ENCODE data around the gene RPTOR.

RPTOR gene

GRCh38 chr17:80878876-80879722, 334.5 kb downstream of the RPTOR start:
- DNase-seq (ENCODE audit: low spot score) = no peak

- no peak for DNase-seq (ENCODE audit: low spot score)
Observed at GRCh38 chr17:80879723-80880647, 335.3 kb downstream of the RPTOR start.

GRCh38 chr17:80880648-80880985, 336.0 kb downstream of the RPTOR start:
- no peak for DNase-seq (ENCODE audit: low spot score)

DNA sequence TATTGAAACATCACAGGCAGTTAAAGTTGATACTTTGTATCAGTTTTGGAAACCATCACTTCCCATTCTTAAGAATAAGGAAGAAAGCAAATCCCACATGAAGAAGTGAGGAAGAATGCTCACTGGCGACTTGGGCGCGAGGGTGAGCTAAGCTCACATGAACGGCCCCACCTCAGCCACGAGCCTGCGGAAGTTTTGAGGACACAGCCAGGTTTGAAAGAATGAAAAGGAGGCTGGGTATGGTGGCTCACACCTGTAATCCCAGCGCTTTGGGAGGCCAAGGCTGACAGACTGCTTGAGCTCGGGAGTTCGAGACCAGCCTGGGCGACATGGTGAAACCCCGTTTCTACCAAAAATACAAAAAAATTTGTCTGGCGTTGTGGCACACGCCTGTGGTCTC, 336.7 kb downstream of the RPTOR start:
- DNase-seq (ENCODE audit: low spot score) = no peak

- no peak for DNase-seq (ENCODE audit: low spot score)
Observed at GRCh38 chr17:80882323-80882722, 337.7 kb downstream of the RPTOR start.

GRCh38 chr17:80882926-80883685, 338.5 kb downstream of the RPTOR start:
- no peak for DNase-seq (ENCODE audit: low spot score)

DNA sequence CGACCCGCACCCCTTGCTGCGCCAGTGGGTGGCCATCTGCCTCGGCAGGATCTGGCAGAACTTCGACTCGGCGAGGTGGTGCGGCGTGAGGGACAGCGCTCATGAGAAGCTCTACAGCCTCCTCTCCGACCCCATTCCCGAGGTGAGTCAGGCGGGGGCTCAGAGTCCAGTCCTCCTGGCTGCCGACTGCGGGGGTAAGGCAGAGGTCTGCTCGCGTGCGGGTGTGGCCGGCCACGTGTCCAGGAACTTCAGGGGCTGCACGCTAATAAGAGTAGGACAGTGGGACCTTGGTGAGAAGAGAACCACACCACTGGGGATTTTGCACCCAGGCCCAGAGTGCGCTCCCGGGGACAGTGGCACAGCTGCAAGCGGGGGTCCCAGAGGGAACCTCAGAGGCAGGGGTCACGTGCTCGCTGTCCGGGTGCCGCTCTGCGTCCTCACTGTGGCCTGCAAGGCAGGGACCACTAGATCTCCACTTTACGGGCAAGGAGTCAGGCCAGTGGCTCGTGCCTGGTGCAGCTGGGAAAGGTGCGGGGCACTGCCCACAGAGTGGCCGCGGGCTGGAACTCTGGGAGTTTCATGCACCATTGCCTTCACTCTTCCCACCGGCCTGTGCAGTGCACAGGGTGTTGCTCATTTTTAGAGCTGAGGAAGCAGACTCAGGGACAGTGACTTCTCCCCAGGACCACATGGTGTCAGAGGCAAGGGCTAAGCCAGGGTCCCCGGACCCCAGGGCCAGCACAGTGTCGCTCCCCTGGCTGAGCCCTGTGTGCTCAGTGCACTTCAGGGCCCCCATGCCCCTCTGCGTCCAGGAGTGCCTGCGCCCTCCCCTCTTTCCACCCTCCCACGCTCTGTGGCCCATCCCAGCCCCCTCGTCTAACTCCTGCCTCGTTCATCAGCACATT, 339.4 kb downstream of the RPTOR start:
- DNase-seq (ENCODE audit: low spot score) = no peak

DNA sequence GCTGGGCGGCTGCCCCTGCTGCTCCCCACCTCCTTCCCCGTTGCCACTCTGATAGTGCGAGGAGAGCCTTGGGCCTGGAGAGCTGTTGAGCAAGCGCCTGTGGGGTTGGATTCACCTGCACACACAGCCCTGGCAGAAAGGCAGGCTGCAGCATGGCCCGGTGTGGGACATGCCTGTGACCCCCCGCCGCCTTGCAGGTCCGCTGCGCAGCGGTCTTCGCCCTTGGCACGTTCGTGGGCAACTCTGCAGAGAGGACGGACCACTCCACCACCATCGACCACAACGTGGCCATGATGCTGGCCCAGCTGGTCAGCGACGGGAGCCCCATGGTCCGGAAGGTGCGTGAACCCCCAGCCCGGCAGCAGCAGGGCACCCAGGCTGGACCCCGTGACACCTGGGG, 340.2 kb downstream of the RPTOR start:
- no peak for DNase-seq (ENCODE audit: low spot score)

DNA sequence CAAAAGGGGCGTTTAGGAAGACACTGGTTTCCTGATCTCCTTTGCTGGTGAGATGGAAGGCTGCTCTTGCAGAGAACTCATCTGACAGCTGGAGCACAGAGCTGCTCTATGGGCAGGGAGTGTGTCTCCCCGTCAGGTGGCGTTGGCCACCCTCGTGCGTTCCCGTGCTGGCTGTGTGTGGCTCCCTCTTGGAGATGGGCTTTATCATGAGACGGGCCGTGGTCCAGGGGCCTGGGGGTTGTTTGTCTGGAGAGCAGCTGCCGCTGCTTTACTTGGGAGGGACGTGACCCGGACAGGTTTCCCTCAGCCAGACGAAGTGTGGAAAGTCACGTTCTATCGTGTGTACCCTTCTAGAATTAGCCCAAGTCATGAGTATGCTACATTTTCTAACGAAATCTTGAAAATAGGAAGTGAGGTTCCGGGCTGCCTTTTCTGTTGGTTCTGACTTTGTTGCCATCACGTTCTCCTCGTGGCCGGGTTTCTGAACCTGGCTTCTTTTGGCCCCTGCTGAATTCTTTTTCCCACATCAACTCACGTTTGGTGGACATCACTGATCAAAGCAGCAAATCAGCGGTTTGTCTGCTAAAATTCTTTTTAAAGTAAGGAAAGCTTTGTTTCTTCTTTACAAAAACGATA, 341.4 kb downstream of the RPTOR start:
- DNase-seq (ENCODE audit: low spot score) = no peak

DNA sequence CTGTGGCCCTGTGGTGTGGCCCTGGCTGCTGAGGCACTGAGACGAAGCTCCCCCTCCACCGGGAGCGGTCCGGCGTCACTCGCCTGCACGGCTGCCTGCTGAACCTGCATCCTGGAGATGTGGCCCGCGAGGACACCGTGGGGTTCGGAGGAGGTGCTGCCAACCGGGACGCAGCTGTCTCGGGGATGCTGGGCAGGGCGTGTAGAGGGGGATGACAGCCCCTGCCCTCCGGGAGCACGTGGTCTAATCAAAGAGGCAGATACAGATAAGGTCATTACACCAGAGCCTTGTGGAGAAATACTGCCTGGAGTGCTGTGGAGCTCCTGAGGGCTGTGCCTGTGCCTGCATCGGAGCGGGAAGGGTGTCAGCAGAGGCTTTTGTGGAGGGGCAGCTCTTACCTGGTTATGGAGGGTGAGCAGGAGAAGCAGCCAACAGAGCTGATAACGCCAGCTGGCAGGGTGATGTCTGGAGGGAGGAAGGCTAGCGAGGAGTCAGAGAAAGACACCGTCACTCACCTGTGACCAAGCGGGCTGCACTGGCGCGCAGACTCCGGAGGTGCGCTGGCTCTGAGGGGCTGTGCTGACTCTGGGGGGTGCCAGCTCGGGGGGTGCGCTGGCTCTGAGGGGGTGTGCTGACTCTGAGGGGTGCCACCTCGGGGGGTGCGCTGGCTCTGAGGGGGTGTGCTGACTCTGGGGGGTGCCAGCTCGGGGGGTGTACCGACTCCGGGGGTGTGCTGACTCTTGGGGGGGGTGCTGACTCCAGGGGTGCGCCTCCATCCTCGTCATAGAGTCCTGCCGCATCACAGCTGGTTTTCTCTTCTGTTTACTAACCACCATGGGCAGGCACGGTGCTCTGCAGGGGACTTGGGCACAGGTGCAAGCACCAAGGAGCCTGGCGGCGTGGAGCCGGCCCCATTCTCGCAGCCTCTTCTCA, 342.3 kb downstream of the RPTOR start:
- DNase-seq (ENCODE audit: low spot score) = no peak

DNA sequence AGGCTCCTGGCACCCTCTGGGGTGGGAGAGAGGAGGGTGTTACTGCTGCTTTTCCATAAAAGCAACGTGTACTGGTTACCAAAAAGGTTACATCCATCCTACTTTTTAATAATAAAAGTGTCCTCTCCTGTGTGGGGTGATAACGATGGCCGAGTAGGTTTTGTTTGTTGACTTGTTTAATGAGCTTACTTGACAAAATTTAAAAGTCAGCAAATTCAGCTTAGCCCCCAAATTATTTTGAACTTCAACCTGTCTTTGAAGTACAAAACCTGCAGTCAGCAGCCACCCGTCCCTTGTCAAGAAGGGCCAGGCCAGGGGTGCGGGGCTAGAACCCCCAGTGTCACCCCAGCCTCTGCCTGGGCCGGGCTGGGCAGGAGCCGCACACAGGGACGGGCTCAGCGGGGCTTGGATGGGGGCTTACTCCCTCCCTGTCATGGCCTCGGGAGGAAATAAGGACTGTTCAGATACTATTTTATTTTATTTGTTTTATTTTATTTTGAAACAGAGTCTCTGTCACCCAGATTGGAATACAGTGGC, 343.1 kb downstream of the RPTOR start:
- DNase-seq (ENCODE audit: low spot score) = no peak

GRCh38 chr17:80888276-80889160, 343.9 kb downstream of the RPTOR start:
- DNase-seq (ENCODE audit: low spot score) = no peak

GRCh38 chr17:80889231-80890195, 344.9 kb downstream of the RPTOR start:
- no peak for DNase-seq (ENCODE audit: low spot score)

GRCh38 chr17:80890196-80890920, 345.7 kb downstream of the RPTOR start:
- DNase-seq (ENCODE audit: low spot score) = no peak

GRCh38 chr17:80890921-80891396, 346.3 kb downstream of the RPTOR start:
- no peak for DNase-seq (ENCODE audit: low spot score)

GRCh38 chr17:80891397-80892018, 346.9 kb downstream of the RPTOR start:
- DNase-seq (ENCODE audit: low spot score) = peak; percentile 50
